GM23248 (cell line): ENCODE results near the gene PRAMEF14.
"Not testable (repeated sequence)": the region's sequence is repeated elsewhere in the genome, so short reads cannot be mapped to it uniquely, and the experiment has no call there.

Experiments used
- EZH2 ChIP-seq: fragments of 200-600 bp; sonication (generic); IDR thresholded peaks from 2 replicates; pipeline ENCODE4 v1.6.1; 2018; ENCODE audit warnings: antibody characterized with exemption, mild to moderate bottlenecking; ENCODE audit not compliant: insufficient read depth, poor library complexity, severe bottlenecking
- EZH2phosphoT487 ChIP-seq: fragments of 200-600 bp; sonication (generic); IDR thresholded peaks from 2 replicates; pipeline ENCODE4 v1.6.1; 2018; ENCODE audit warnings: antibody characterized with exemption, moderate library complexity, mild to moderate bottlenecking, low read depth; ENCODE audit not compliant: insufficient read depth

- not testable (repeated sequence) for TF ChIP-seq EZH2, EZH2phosphoT487
Measured at GRCh38 chr1:13353476-13353875, 6.5 kb upstream of the PRAMEF14 start.
